HepG2 (cell line): ENCODE data around the gene TRRAP. TPM values are rescaled to one million over a fixed set of nuclear protein-coding genes. Genes with fewer than 3 reads are reported as not detected.

ENCODE experiments used
- ATAC-seq: fragments of 200-7000 bp; cut with Tn5 transposase; 3 replicates; pipeline ENCODE4 v1.9.1; 2020; ENCODE audit warnings: mild to moderate bottlenecking, moderate library complexity
- Bru-seq: library from RNA; stranded (reverse); fragments of 400-500 nt; gene quantifications from one replicate; lab custom pipeline; 2021; lab: Mats Ljungman, UMichigan
- BruChase-seq, 2 experiments: library from RNA; stranded (reverse); fragments of 400-500 nt; gene quantifications; one replicate each; lab custom pipeline; 2021; lab: Mats Ljungman, UMichigan
- BruUV-seq: library from RNA; stranded (reverse); fragments of 400-500 nt; replicated peaks from 2 replicates; lab custom pipeline; 2021; lab: Mats Ljungman, UMichigan
- CTCF ChIA-PET: fragments of 300-600 bp; formaldehyde crosslinking; extraction: SDS; loops from one replicate; lab custom pipeline; 2021; ENCODE audit warnings: low total read pairs, inconsistent platforms, low intra/inter-chr PET ratio; lab: Yijun Ruan, JAX
- POLR2A ChIA-PET: fragments of 350-600 bp; sonication (Branson Sonifier 250); formaldehyde crosslinking; loops from one replicate; lab custom pipeline; 2020; ENCODE audit warnings: antibody characterized with exemption, inconsistent platforms; lab: Yijun Ruan, JAX
- DNase-seq: peaks from one replicate; pipeline ENCODE4 v3.0.0-alpha.2; 2015; ENCODE audit warnings: low spot score
- FAIRE-seq: peaks from 3 replicates; lab custom pipeline; 2011; peaks lifted over from hg19 to GRCh38; lab: Jason Lieb, UNC
- H2AFZ ChIP-seq: one replicate; pipeline ENCODE4 v1.6.1; 2011; ENCODE audit warnings: low read length, inconsistent platforms
- H3K27ac ChIP-seq: fragments of 300-600 bp; 3 replicates; pipeline ENCODE4 v1.8.0; 2011; ENCODE audit warnings: mixed run types, mild to moderate bottlenecking, mixed read lengths, low read length, inconsistent platforms; ENCODE audit not compliant: insufficient read depth; ENCODE audit errors: extremely low read length
- H3K27me3 ChIP-seq, 2 experiments: fragments of 200-600 bp in 1 of 2; 2 replicates in 1 of 2; 3 replicates in 1 of 2; pipeline versions ENCODE4 v1.6.0 to v1.8.0; 2011; ENCODE audit warnings: low read length in 2 of 2, mild to moderate bottlenecking in 2 of 2, moderate library complexity in 2 of 2, inconsistent platforms in 1 of 2; ENCODE audit not compliant: insufficient read depth in 2 of 2, control insufficient read depth in 1 of 2
- H3K36me3 ChIP-seq, 2 experiments: fragments of 200-600 bp in 1 of 2; replicated peaks in 1 of 2; 2 replicates in 1 of 2; 3 replicates in 1 of 2; pipeline versions ENCODE4 v1.5.1 to v1.8.0; 2011; ENCODE audit warnings: low read length in 2 of 2, inconsistent platforms in 1 of 2; ENCODE audit not compliant: insufficient read depth in 2 of 2, control insufficient read depth in 1 of 2
- H3K4me1 ChIP-seq: 2 replicates; pipeline ENCODE4 v1.5.1; 2012; ENCODE audit warnings: low read length, inconsistent platforms; ENCODE audit not compliant: insufficient read depth
- H3K4me2 ChIP-seq: 2 replicates; pipeline ENCODE4 v1.6.0; 2011; ENCODE audit warnings: low read depth, low read length, inconsistent platforms
- H3K4me3 ChIP-seq, 3 experiments: fragments of 200-600 bp in 1 of 3; sonication (generic), shearing (Covaris generic) in 1 of 3; replicated peaks in 1 of 3; 2 replicates each; pipeline ENCODE4 v1.5.1; 2011 to 2016; ENCODE audit warnings: low read length in 3 of 3, inconsistent platforms in 2 of 3, low read depth in 2 of 3, mild to moderate bottlenecking in 2 of 3, control low read depth in 1 of 3, mixed read lengths in 1 of 3; ENCODE audit not compliant: insufficient read depth in 1 of 3
- H3K79me2 ChIP-seq: one replicate; pipeline ENCODE4 v1.6.1; 2011; ENCODE audit warnings: low read length, inconsistent platforms; ENCODE audit not compliant: insufficient read depth
- H3K9ac ChIP-seq: 2 replicates; pipeline ENCODE4 v1.6.0; 2011; ENCODE audit warnings: mild to moderate bottlenecking, low read depth, low read length, inconsistent platforms; ENCODE audit not compliant: insufficient read depth
- H3K9me3 ChIP-seq: 2 replicates; pipeline ENCODE4 v1.5.1; 2012; ENCODE audit warnings: mild to moderate bottlenecking, low read length
- H4K20me1 ChIP-seq: 2 replicates; pipeline ENCODE4 v1.6.0; 2011; ENCODE audit warnings: inconsistent platforms, mild to moderate bottlenecking, low read length, moderate library complexity; ENCODE audit not compliant: insufficient read depth
- MAZ ChIP-seq, 2 experiments: sonication (generic) in 1 of 2; formaldehyde crosslinking in 1 of 2; IDR thresholded peaks; 2 replicates each; pipeline versions ENCODE4 v1.5.0 to v1.6.1; 2012 to 2020; ENCODE audit warnings: low read depth in 2 of 2, mild to moderate bottlenecking in 2 of 2, borderline replicate concordance in 1 of 2, improper control_type of control experiment in 1 of 2, low read length in 1 of 2, missing genetic modification reagents in 1 of 2, moderate library complexity in 1 of 2
- PBX2 ChIP-seq: IDR thresholded peaks from 2 replicates; pipeline ENCODE4 v1.6.1; 2016; ENCODE audit warnings: control low read depth
- SCMH1 ChIP-seq: sonication (generic); formaldehyde crosslinking; IDR thresholded peaks from 2 replicates; pipeline ENCODE4 v1.9.0; 2021; ENCODE audit warnings: missing genetic modification reagents, mild to moderate bottlenecking, borderline replicate concordance
- THAP9 ChIP-seq: sonication (generic); formaldehyde crosslinking; IDR thresholded peaks from 2 replicates; pipeline ENCODE4; 2020; ENCODE audit warnings: missing genetic modification reagents, mild to moderate bottlenecking, borderline replicate concordance
- YY1 ChIP-seq: IDR thresholded peaks from 2 replicates; pipeline ENCODE4 v1.6.1; 2011; ENCODE audit warnings: low read length, low read depth, moderate library complexity, mild to moderate bottlenecking; ENCODE audit not compliant: insufficient read depth, insufficient replicate concordance
- ZBTB34 ChIP-seq: sonication (generic); formaldehyde crosslinking; IDR thresholded peaks from 2 replicates; pipeline ENCODE4 v1.8.0; 2022; ENCODE audit warnings: mild to moderate bottlenecking, missing genetic modification reagents
- ZFP82 ChIP-seq: sonication (generic); formaldehyde crosslinking; IDR thresholded peaks from 2 replicates; pipeline ENCODE4 v1.5.1; 2020; ENCODE audit warnings: mild to moderate bottlenecking, missing genetic modification reagents, borderline replicate concordance
- ZFYVE20 ChIP-seq: sonication (generic); formaldehyde crosslinking; IDR thresholded peaks from 2 replicates; pipeline ENCODE4 v1.8.0; 2023; ENCODE audit warnings: low read depth, mild to moderate bottlenecking, moderate library complexity, missing genetic modification reagents, borderline replicate concordance
- ZSCAN20 ChIP-seq: sonication (generic); formaldehyde crosslinking; IDR thresholded peaks from 2 replicates; pipeline ENCODE4 v1.4.0; 2020; ENCODE audit warnings: missing genetic modification reagents, mild to moderate bottlenecking, borderline replicate concordance
- WGBS: methylation state at CpG from one replicate; pipeline ENCODE4 v1.1.6; 2017; ENCODE audit warnings: low lambda C conversion rate; 5-methylcytosine and 5-hydroxymethylcytosine counted together
- in situ Hi-C: cut with HindIII; loops from 2 replicates; pipeline ENCODE4 v1.10.0; 2017; ENCODE audit warnings: low pct_unique_long_range_greater_than_20kb; ENCODE audit not compliant: extremely low pct_ligation_motif_present
- intact Hi-C: fragments of 100-400 bp; cut with micrococcal nuclease; formaldehyde crosslinking; loops from one replicate; pipeline ENCODE4 v1.10.0; 2022; ENCODE audit not compliant: unreplicated experiment
- long read RNA-seq, 2 experiments: library from RNA in 1 of 2; library from polyadenylated mRNA in 1 of 2; stranded (forward) in 1 of 2; unstranded in 1 of 2; transcript quantifications; one replicate each; pipeline ENCODE4 v2.0.0, GENCODE V29; 2019 to 2022
- polyA minus RNA-seq, 3 experiments: library from RNA; depleted of rRNA, polyadenylated mRNA; stranded (reverse); fragments of >200 nt; gene quantifications; 2 replicates each; pipeline ENCODE4 v1.2.3, GENCODE V29; 2011; ENCODE audit warnings: low replicate concordance in 1 of 3
- polyA plus RNA-seq, 8 experiments: library from polyadenylated mRNA; depleted of rRNA in 3 of 8; stranded (reverse) in 7 of 8; unstranded in 1 of 8; fragments of >200 nt; fragmentation: Illumina TruSeq in 4 of 8; extraction: Trizol in 4 of 8; gene quantifications; 2 replicates each; pipeline versions ENCODE4 v1.2.1 to v1.2.3, GENCODE V29; 2011 to 2016; ENCODE audit warnings: low read depth in 4 of 8, missing spikeins in 1 of 8, mixed read lengths in 1 of 8; ENCODE audit not compliant: insufficient read depth in 1 of 8
- total RNA-seq, 5 experiments: library from RNA; depleted of rRNA; stranded (reverse); fragments of >200 nt; fragmentation: Illumina TruSeq; extraction: Trizol; gene quantifications; 2 replicates each; pipeline ENCODE4 v1.2.3, GENCODE V29; 2016; ENCODE audit warnings: low read depth in 1 of 5

Gene TRRAP
- 10.5 and 21.3 TPM in 2 replicates for total RNA-seq (2016; rRNA removed; fragmentation: Illumina TruSeq; extraction: Trizol)
- 3.5 and 3.8 TPM in 2 replicates for total RNA-seq (2016; cell fraction: cytosol; rRNA removed; fragmentation: Illumina TruSeq; extraction: Trizol; ENCODE audit: low read depth)
- total RNA-seq (2016; cell fraction: insoluble cytoplasmic fraction; rRNA removed; fragmentation: Illumina TruSeq; extraction: Trizol), result 9.6 and 18.3 TPM in 2 replicates
- total RNA-seq (2016; cell fraction: membrane; rRNA removed; fragmentation: Illumina TruSeq; extraction: Trizol), result 6.8 and 6.9 TPM in 2 replicates
- 22.4 and 25.4 TPM in 2 replicates for total RNA-seq (2016; cell fraction: nucleus; rRNA removed; fragmentation: Illumina TruSeq; extraction: Trizol)
- polyA plus RNA-seq (2011; rRNA removed), result 8.6 and 9.5 TPM in 2 replicates
- polyA plus RNA-seq (2011; cell fraction: cytosol; rRNA removed), result 8.9 and 9.3 TPM in 2 replicates
- polyA plus RNA-seq (2011; cell fraction: nucleus; rRNA removed), result 26.9 and 30.9 TPM in 2 replicates
- polyA plus RNA-seq (2012), result 13.4 and 13.9 TPM in 2 replicates
- polyA plus RNA-seq (2016; cell fraction: cytosol; fragmentation: Illumina TruSeq; extraction: Trizol; ENCODE audit: low read depth), result 0.68 and 0.73 TPM in 2 replicates
- 12.7 and 17.5 TPM in 2 replicates for polyA plus RNA-seq (2016; cell fraction: insoluble cytoplasmic fraction; fragmentation: Illumina TruSeq; extraction: Trizol; ENCODE audit: low read depth)
- 1.4 and 1.6 TPM in 2 replicates for polyA plus RNA-seq (2016; cell fraction: membrane; fragmentation: Illumina TruSeq; extraction: Trizol; ENCODE audit: low read depth)
- polyA plus RNA-seq (2016; cell fraction: nucleus; fragmentation: Illumina TruSeq; extraction: Trizol; ENCODE audit: insufficient read depth, low read depth), result 26.9 and 27.3 TPM in 2 replicates
- polyA minus RNA-seq (2011; rRNA and poly(A)+ RNA removed; ENCODE audit: low replicate concordance), result 41.8 and 47.7 TPM in 2 replicates
- polyA minus RNA-seq (2011; cell fraction: cytosol; rRNA and poly(A)+ RNA removed), result 25.9 and 27.0 TPM in 2 replicates
- polyA minus RNA-seq (2011; cell fraction: nucleus; rRNA and poly(A)+ RNA removed), result 44.8 and 46.1 TPM in 2 replicates
- Bru-seq, nascent RNA, result percentile 70 among the genes with signal in this experiment
- BruChase-seq, experiment 1, labeled RNA remaining after a 6-hour chase, result percentile 84 among the genes with signal in this experiment
- percentile 77 among the genes with signal in this experiment for BruChase-seq, experiment 2, labeled RNA remaining after a 2-hour chase
- long read RNA-seq, experiment 1, partial matches to known transcripts, result 10 of 10 reads
- long read RNA-seq, experiment 1, other reads (novel, unspliced or antisense), result 0 of 10 reads
- long read RNA-seq, experiment 2, partial matches to known transcripts, result 30 of 45 reads
- long read RNA-seq, experiment 2, other reads (novel, unspliced or antisense), result 15 of 45 reads

GRCh38 chr7:98878365-98879197, at the start of gene TRRAP:
TRRAP (plus strand) TSS chr7:98878532; CDS start chr7:98881151, 2,619 bp downstream.
- in situ Hi-C loops (no loop called here), intact Hi-C loops (loop anchor here (2.0 kb wide), 1 partner anchor 44 kb away; no protein-coding TSS in a partner anchor)
- H3K27me3 ChIP-seq, result peaks cover 1 to 9% of the 10 kb centered on the region in 2 experiments; a peak in 2 of 5 replicates
- no peaks in the 10 kb centered on the region for H3K9me3 ChIP-seq
- H3K4me1 ChIP-seq, result peaks cover 45% of the 10 kb centered on the region
- FAIRE-seq, result no peak
- POLR2A ChIA-PET, result interaction anchor here (0.8 to 2.8 kb wide), 3 partner anchors 13 to 460 kb away, joined by 4 to 11 read pairs (median 4); no protein-coding TSS in a partner anchor
- peak; percentile 35 for DNase-seq
- H3K9ac ChIP-seq, result peak within 1 kb of the TSS; percentile 95
- peak within 1 kb of the TSS; percentile 87 for H3K27ac ChIP-seq
- peak within 1 kb of the TSS; percentile 89 to 100 (median 97) for H3K4me3 ChIP-seq
- CTCF ChIA-PET, result no interaction called here
- peaks cover 23% of the 10 kb centered on the region for H3K79me2 ChIP-seq
- H3K36me3 ChIP-seq, result peaks cover 7 to 25% of the 10 kb centered on the region in 2 experiments
- peak; percentile 87 for ATAC-seq
- H3K4me2 ChIP-seq, result peak within 1 kb of the TSS; percentile 93
- under 1% methylated on average over 16 of the region's 113 CpGs for WGBS
- H4K20me1 ChIP-seq, result peaks cover 4% of the 10 kb centered on the region; the same call in 1 of the 2 replicates
- no peak within 1 kb of the TSS for H2AFZ ChIP-seq
- TSS peak; percentile 87 for BruUV-seq
- TF ChIP-seq ZFYVE20 (CRISPR knock-in tag) (no peak), MAZ (IDR thresholded peaks at IDR 0.05; ENCODE audit: borderline replicate concordance, low read depth, low read length) (no peak), MAZ (CRISPR knock-in tag; IDR thresholded peaks at IDR 0.05; ENCODE audit: low read depth) (peak; percentile 78; the same call in 1 of the 2 replicates), PBX2 (no peak), ZSCAN20 (CRISPR knock-in tag) (0 out of 2 replicates have a peak, but pooled peaks have one; percentile 24), THAP9 (CRISPR knock-in tag) (0 out of 2 replicates have a peak, but pooled peaks have one; percentile 22), SCMH1 (CRISPR knock-in tag) (no peak), ZFP82 (peak; percentile 34; the same call in 1 of the 2 replicates), ZBTB34 (CRISPR knock-in tag) (no peak), YY1 (peak; percentile 43)
